GM23338 (cell line): ENCODE measurements around the gene EXOC1L. TPM values are rescaled to one million over a fixed set of nuclear protein-coding genes. Genes with fewer than 3 reads are reported as not detected.

Experiments used
- ATAC-seq: fragments of 200-7000 bp; cut with Tn5 transposase; 3 replicates; pipeline ENCODE4 v1.9.1; 2020
- DNase-seq: peaks from one replicate; pipeline ENCODE4 v3.0.0-alpha.2; 2015; ENCODE audit warnings: low spot score
- H2AFZ ChIP-seq: fragments of 200-600 bp; sonication (generic); 2 replicates; pipeline ENCODE4 v1.8.0; 2016; ENCODE audit warnings: antibody characterized with exemption, mild to moderate bottlenecking, moderate library complexity
- H3F3A ChIP-seq: fragments of 200-600 bp; sonication (generic); replicated peaks from 2 replicates; pipeline ENCODE4 v1.8.0; 2017; ENCODE audit warnings: antibody characterized with exemption, mixed run types, low read depth
- H3K27ac ChIP-seq: fragments of 200-600 bp; sonication (generic); 2 replicates; pipeline ENCODE4 v1.6.1; 2016; ENCODE audit warnings: low read depth
- H3K27me3 ChIP-seq: fragments of 200-600 bp; sonication (generic); 2 replicates; pipeline ENCODE4 v1.8.0; 2016; ENCODE audit warnings: mild to moderate bottlenecking, mixed run types, moderate library complexity; ENCODE audit not compliant: insufficient read depth
- H3K36me3 ChIP-seq: fragments of 200-600 bp; sonication (generic); 2 replicates; pipeline ENCODE4 v1.8.0; 2016; ENCODE audit warnings: mild to moderate bottlenecking; ENCODE audit not compliant: insufficient read depth
- H3K4me1 ChIP-seq: fragments of 200-600 bp; sonication (generic); 2 replicates; pipeline ENCODE4 v1.8.0; 2016; ENCODE audit warnings: mild to moderate bottlenecking, moderate library complexity; ENCODE audit not compliant: insufficient read depth
- H3K4me2 ChIP-seq: fragments of 200-600 bp; sonication (generic); 2 replicates; pipeline ENCODE4 v1.7.1; 2017; ENCODE audit warnings: mixed run types
- H3K4me3 ChIP-seq: fragments of 200-600 bp; sonication (generic); 2 replicates; pipeline ENCODE4 v1.6.1; 2016; ENCODE audit warnings: mixed run types
- H3K79me2 ChIP-seq: fragments of 200-600 bp; sonication (generic); replicated peaks from 2 replicates; pipeline ENCODE4 v1.8.0; 2017; ENCODE audit warnings: mild to moderate bottlenecking; ENCODE audit not compliant: insufficient read depth
- H3K9me2 ChIP-seq: fragments of 200-600 bp; sonication (generic); 2 replicates; pipeline ENCODE4 v1.8.0; 2017; ENCODE audit not compliant: insufficient read depth
- H4K20me1 ChIP-seq: fragments of 200-600 bp; sonication (generic); replicated peaks from 2 replicates; pipeline ENCODE4 v1.8.0; 2017; ENCODE audit warnings: mild to moderate bottlenecking; ENCODE audit not compliant: insufficient read depth
- H3K27ac Mint-ChIP-seq: 2 replicates; pipeline ENCODE4 v1.8.0; 2020; ENCODE audit warnings: inconsistent platforms, mild to moderate bottlenecking, moderate library complexity, mixed read lengths
- H3K27me3 Mint-ChIP-seq: 3 replicates; pipeline ENCODE4 v1.8.0; 2022; ENCODE audit warnings: low read depth, mild to moderate bottlenecking, moderate library complexity, mixed read lengths, inconsistent platforms; ENCODE audit not compliant: insufficient read depth, poor library complexity
- H3K36me3 Mint-ChIP-seq: 3 replicates; pipeline ENCODE4 v1.8.0; 2021; ENCODE audit warnings: low read depth, mild to moderate bottlenecking, inconsistent platforms, moderate library complexity, mixed read lengths
- H3K4me1 Mint-ChIP-seq: 3 replicates; pipeline ENCODE4 v1.8.0; 2020; ENCODE audit warnings: mild to moderate bottlenecking, inconsistent platforms, mixed read lengths
- H3K4me3 Mint-ChIP-seq: 3 replicates; pipeline ENCODE4 v1.8.0; 2021; ENCODE audit warnings: moderate library complexity, mild to moderate bottlenecking, inconsistent platforms, mixed read lengths
- H3K9me3 Mint-ChIP-seq: 3 replicates; pipeline ENCODE4 v1.8.0; 2020; ENCODE audit warnings: moderate library complexity, mild to moderate bottlenecking, inconsistent platforms, mixed read lengths
- CREB1 ChIP-seq: fragments of 250-450 bp; sonication (Bioruptor Pico); IDR thresholded peaks from 2 replicates; pipeline ENCODE4 v1.5.0; 2020; ENCODE audit warnings: low read depth, mild to moderate bottlenecking, moderate library complexity
- ETS1 ChIP-seq: IDR thresholded peaks from 2 replicates; pipeline ENCODE4 v1.6.1; 2016; ENCODE audit warnings: antibody characterized with exemption
- EZH2 ChIP-seq: fragments of 200-600 bp; sonication (generic); IDR thresholded peaks from one replicate; pipeline ENCODE4 v1.8.0; 2017; ENCODE audit warnings: antibody characterized with exemption, mild to moderate bottlenecking, low read depth; ENCODE audit not compliant: unreplicated experiment
- EZH2phosphoT487 ChIP-seq: fragments of 200-600 bp; sonication (generic); IDR thresholded peaks from one replicate; pipeline ENCODE4 v1.8.1; 2018; ENCODE audit warnings: antibody characterized with exemption; ENCODE audit not compliant: unreplicated experiment
- JUNB ChIP-seq: IDR thresholded peaks from one replicate; pipeline ENCODE4 v1.6.1; 2016; ENCODE audit warnings: antibody characterized with exemption; ENCODE audit not compliant: unreplicated experiment
- POLR2AphosphoS5 ChIP-seq: IDR thresholded peaks from 2 replicates; pipeline ENCODE4 v1.6.1; 2016; ENCODE audit warnings: antibody characterized with exemption, low read depth
- REST ChIP-seq: IDR thresholded peaks from one replicate; pipeline ENCODE4 v1.6.1; 2018; ENCODE audit warnings: antibody characterized with exemption; ENCODE audit not compliant: unreplicated experiment
- STAT1 ChIP-seq: IDR thresholded peaks from one replicate; pipeline ENCODE4 v1.6.1; 2016; ENCODE audit warnings: antibody characterized with exemption; ENCODE audit not compliant: unreplicated experiment
- ZNF114 ChIP-seq: fragments of 250-450 bp; sonication (Bioruptor Pico); IDR thresholded peaks from 2 replicates; pipeline ENCODE4 v1.5.0; 2020; ENCODE audit warnings: mild to moderate bottlenecking, moderate library complexity
- ZNF331 ChIP-seq: fragments of 250-450 bp; sonication (Bioruptor Pico); IDR thresholded peaks from 2 replicates; pipeline ENCODE4 v1.5.0; 2020; ENCODE audit warnings: low read depth, mild to moderate bottlenecking, moderate library complexity
- polyA plus RNA-seq: library from polyadenylated mRNA; unstranded; fragments of >200 nt; fragmentation: Nextera tagmentation; extraction: Ambion mirVana; gene quantifications from 2 replicates; pipeline ENCODE4 v1.2.1, GENCODE V29; 2016
- total RNA-seq: library from RNA; depleted of rRNA; stranded (reverse); fragments of >200 nt; shearing (Covaris generic); gene quantifications from 2 replicates; pipeline ENCODE4 v1.2.3, GENCODE V29; 2014
- TF ChIP-seq, protein P1 (sequence below), 2 experiments: fragments of 200-600 bp in 1 of 2; sonication (generic) in 1 of 2; conservative IDR thresholded peaks; 2 replicates each; pipeline versions ENCODE4 v1.5.1 to v1.6.1; 2016 to 2017; ENCODE audit warnings: antibody characterized with exemption in 2 of 2, low read depth in 2 of 2, mild to moderate bottlenecking in 2 of 2, moderate library complexity in 1 of 2
- TF ChIP-seq, protein P2 (sequence below): fragments of 250-450 bp; sonication (Bioruptor Pico); IDR thresholded peaks from 2 replicates; pipeline ENCODE4 v1.5.0; 2020; ENCODE audit warnings: mild to moderate bottlenecking, moderate library complexity

EXOC1L gene
- total and polyA plus RNA-seq, 2 experiments from 2014 or later, result not detected

- DNase-seq (peak; percentile 7), ATAC-seq (no peak)
- H3K4me2 ChIP-seq, result no peak overlapping the region
- no peak overlapping the region for H3K4me3 Mint-ChIP-seq
- no peaks in the 10 kb centered on the region for H3K36me3 Mint-ChIP-seq
- no peaks in the 10 kb centered on the region for H3K79me2 ChIP-seq
- no peaks in the 10 kb centered on the region for H3K9me3 Mint-ChIP-seq
- no peaks in the 10 kb centered on the region for H3K36me3 ChIP-seq
- H3K27me3 ChIP-seq, result peaks cover 45% of the 10 kb centered on the region
- peaks cover 6% of the 10 kb centered on the region; the same call in 1 of the 2 replicates for H3K4me1 ChIP-seq
- H4K20me1 ChIP-seq, result no peaks in the 10 kb centered on the region
- no peaks in the 10 kb centered on the region for H3F3A ChIP-seq
- H3K4me3 ChIP-seq, result no peak overlapping the region
- TF ChIP-seq, protein P1, sequence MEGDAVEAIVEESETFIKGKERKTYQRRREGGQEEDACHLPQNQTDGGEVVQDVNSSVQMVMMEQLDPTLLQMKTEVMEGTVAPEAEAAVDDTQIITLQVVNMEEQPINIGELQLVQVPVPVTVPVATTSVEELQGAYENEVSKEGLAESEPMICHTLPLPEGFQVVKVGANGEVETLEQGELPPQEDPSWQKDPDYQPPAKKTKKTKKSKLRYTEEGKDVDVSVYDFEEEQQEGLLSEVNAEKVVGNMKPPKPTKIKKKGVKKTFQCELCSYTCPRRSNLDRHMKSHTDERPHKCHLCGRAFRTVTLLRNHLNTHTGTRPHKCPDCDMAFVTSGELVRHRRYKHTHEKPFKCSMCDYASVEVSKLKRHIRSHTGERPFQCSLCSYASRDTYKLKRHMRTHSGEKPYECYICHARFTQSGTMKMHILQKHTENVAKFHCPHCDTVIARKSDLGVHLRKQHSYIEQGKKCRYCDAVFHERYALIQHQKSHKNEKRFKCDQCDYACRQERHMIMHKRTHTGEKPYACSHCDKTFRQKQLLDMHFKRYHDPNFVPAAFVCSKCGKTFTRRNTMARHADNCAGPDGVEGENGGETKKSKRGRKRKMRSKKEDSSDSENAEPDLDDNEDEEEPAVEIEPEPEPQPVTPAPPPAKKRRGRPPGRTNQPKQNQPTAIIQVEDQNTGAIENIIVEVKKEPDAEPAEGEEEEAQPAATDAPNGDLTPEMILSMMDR (conservative IDR thresholded peaks at IDR 0.05; ENCODE audit: low read depth in 2 of 2), result no peak
- TF ChIP-seq REST (no peak), POLR2AphosphoS5 (no peak), JUNB (no peak), EZH2phosphoT487 (no peak), ZNF331 (CRISPR knock-in tag) (no peak), ZNF114 (CRISPR knock-in tag) (no peak), EZH2 (no peak), CREB1 (CRISPR knock-in tag) (no peak), ETS1 (no peak), STAT1 (no peak)
- TF ChIP-seq, protein P2, sequence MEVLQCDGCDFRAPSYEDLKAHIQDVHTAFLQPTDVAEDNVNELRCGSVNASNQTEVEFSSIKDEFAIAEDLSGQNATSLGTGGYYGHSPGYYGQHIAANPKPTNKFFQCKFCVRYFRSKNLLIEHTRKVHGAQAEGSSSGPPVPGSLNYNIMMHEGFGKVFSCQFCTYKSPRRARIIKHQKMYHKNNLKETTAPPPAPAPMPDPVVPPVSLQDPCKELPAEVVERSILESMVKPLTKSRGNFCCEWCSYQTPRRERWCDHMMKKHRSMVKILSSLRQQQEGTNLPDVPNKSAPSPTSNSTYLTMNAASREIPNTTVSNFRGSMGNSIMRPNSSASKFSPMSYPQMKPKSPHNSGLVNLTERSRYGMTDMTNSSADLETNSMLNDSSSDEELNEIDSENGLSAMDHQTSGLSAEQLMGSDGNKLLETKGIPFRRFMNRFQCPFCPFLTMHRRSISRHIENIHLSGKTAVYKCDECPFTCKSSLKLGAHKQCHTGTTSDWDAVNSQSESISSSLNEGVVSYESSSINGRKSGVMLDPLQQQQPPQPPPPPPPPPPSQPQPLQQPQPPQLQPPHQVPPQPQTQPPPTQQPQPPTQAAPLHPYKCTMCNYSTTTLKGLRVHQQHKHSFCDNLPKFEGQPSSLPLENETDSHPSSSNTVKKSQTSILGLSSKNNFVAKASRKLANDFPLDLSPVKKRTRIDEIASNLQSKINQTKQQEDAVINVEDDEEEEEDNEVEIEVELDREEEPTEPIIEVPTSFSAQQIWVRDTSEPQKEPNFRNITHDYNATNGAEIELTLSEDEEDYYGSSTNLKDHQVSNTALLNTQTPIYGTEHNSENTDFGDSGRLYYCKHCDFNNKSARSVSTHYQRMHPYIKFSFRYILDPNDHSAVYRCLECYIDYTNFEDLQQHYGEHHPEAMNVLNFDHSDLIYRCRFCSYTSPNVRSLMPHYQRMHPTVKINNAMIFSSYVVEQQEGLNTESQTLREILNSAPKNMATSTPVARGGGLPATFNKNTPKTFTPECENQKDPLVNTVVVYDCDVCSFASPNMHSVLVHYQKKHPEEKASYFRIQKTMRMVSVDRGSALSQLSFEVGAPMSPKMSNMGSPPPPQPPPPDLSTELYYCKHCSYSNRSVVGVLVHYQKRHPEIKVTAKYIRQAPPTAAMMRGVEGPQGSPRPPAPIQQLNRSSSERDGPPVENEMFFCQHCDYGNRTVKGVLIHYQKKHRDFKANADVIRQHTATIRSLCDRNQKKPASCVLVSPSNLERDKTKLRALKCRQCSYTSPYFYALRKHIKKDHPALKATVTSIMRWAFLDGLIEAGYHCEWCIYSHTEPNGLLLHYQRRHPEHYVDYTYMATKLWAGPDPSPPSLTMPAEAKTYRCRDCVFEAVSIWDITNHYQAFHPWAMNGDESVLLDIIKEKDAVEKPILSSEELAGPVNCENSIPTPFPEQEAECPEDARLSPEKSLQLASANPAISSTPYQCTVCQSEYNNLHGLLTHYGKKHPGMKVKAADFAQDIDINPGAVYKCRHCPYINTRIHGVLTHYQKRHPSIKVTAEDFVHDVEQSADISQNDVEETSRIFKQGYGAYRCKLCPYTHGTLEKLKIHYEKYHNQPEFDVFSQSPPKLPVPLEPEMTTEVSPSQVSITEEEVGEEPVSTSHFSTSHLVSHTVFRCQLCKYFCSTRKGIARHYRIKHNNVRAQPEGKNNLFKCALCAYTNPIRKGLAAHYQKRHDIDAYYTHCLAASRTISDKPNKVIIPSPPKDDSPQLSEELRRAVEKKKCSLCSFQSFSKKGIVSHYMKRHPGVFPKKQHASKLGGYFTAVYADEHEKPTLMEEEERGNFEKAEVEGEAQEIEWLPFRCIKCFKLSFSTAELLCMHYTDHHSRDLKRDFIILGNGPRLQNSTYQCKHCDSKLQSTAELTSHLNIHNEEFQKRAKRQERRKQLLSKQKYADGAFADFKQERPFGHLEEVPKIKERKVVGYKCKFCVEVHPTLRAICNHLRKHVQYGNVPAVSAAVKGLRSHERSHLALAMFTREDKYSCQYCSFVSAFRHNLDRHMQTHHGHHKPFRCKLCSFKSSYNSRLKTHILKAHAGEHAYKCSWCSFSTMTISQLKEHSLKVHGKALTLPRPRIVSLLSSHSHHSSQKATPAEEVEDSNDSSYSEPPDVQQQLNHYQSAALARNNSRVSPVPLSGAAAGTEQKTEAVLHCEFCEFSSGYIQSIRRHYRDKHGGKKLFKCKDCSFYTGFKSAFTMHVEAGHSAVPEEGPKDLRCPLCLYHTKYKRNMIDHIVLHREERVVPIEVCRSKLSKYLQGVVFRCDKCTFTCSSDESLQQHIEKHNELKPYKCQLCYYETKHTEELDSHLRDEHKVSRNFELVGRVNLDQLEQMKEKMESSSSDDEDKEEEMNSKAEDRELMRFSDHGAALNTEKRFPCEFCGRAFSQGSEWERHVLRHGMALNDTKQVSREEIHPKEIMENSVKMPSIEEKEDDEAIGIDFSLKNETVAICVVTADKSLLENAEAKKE (CRISPR knock-in tag), result no peak
- H3K4me1 Mint-ChIP-seq, result peaks cover 5% of the 10 kb centered on the region; the same call in 2 of the 3 replicates
- no peaks in the 10 kb centered on the region for H3K9me2 ChIP-seq
- H2AFZ ChIP-seq, result peak overlapping the region; percentile 20; the same call in 1 of the 2 replicates
- no peak overlapping the region for H3K27ac ChIP-seq
- H3K27ac Mint-ChIP-seq, result no peak overlapping the region
- peaks cover 8% of the 10 kb centered on the region for H3K27me3 Mint-ChIP-seq
Measured at GRCh38 chr4:55791666-55792065, 27.9 kb upstream of the EXOC1L start.
